H9 (cell line): Measurements from ENCODE around the gene GREB1L. TPM values are rescaled to one million over a fixed set of nuclear protein-coding genes. Genes with fewer than 3 reads are reported as not detected.

Experiments
- DNase-seq: peaks from one replicate; pipeline ENCODE4 v3.0.0-alpha.2; 2017
- H2AFZ ChIP-seq: one replicate; pipeline ENCODE4 v1.6.1; 2013; ENCODE audit warnings: mild to moderate bottlenecking, low read length, control low read depth, moderate library complexity
- H2AK5ac ChIP-seq: 2 replicates; pipeline ENCODE4 v1.6.1; 2013; ENCODE audit warnings: low read length, control low read depth, mixed read lengths; ENCODE audit not compliant: insufficient read length
- H2BK120ac ChIP-seq: one replicate; pipeline ENCODE4 v1.6.1; 2013; ENCODE audit warnings: low read depth, mild to moderate bottlenecking, low read length, control low read depth, inconsistent platforms; ENCODE audit not compliant: poor library complexity, severe bottlenecking
- H2BK12ac ChIP-seq: 2 replicates; pipeline ENCODE4 v1.6.1; 2013; ENCODE audit warnings: low read length, control low read depth, mixed read lengths, low read depth; ENCODE audit not compliant: insufficient read length
- H2BK15ac ChIP-seq: 2 replicates; pipeline ENCODE4 v1.6.1; 2013; ENCODE audit warnings: low read depth, low read length, control low read depth
- H2BK20ac ChIP-seq: one replicate; pipeline ENCODE4 v1.6.1; 2013; ENCODE audit warnings: low read depth, mild to moderate bottlenecking, low read length, control low read depth, inconsistent platforms; ENCODE audit not compliant: poor library complexity, severe bottlenecking
- H2BK5ac ChIP-seq: 2 replicates; pipeline ENCODE4 v1.6.1; 2013; ENCODE audit warnings: low read length, control low read depth, mixed read lengths; ENCODE audit not compliant: insufficient read length
- H3K14ac ChIP-seq: 2 replicates; pipeline ENCODE4 v1.6.1; 2013; ENCODE audit warnings: low read length, control low read depth; ENCODE audit not compliant: insufficient read depth
- H3K18ac ChIP-seq: 2 replicates; pipeline ENCODE4 v1.6.1; 2013; ENCODE audit warnings: low read depth, mild to moderate bottlenecking, mixed read lengths, low read length, control low read depth; ENCODE audit not compliant: insufficient read length
- H3K23ac ChIP-seq: 2 replicates; pipeline ENCODE4 v1.6.1; 2013; ENCODE audit warnings: low read length, control low read depth, mixed read lengths, low read depth; ENCODE audit not compliant: insufficient read length
- H3K23me2 ChIP-seq: 2 replicates; pipeline ENCODE4 v1.6.1; 2013; ENCODE audit warnings: low read depth, mild to moderate bottlenecking, mixed read lengths, low read length, control low read depth; ENCODE audit not compliant: insufficient read length, poor library complexity, severe bottlenecking
- H3K27ac ChIP-seq: 2 replicates; pipeline ENCODE4 v1.5.1; 2013; ENCODE audit warnings: low read length, control low read depth, mixed read lengths, low read depth; ENCODE audit not compliant: insufficient read length
- H3K27me3 ChIP-seq: 2 replicates; pipeline ENCODE4 v1.6.1; 2013; ENCODE audit warnings: low read length, control low read depth, inconsistent platforms; ENCODE audit not compliant: insufficient read depth
- H3K4ac ChIP-seq: 2 replicates; pipeline ENCODE4 v1.6.1; 2013; ENCODE audit warnings: low read depth, mild to moderate bottlenecking, control low read depth, inconsistent platforms, low read length, moderate library complexity
- H3K4me1 ChIP-seq: 2 replicates; pipeline ENCODE4 v1.6.1; 2013; ENCODE audit warnings: low read length, control low read depth, inconsistent platforms; ENCODE audit not compliant: insufficient read depth
- H3K4me2 ChIP-seq: 2 replicates; pipeline ENCODE4 v1.6.1; 2013; ENCODE audit warnings: low read length, control low read depth, mixed read lengths; ENCODE audit not compliant: insufficient read length, insufficient read depth
- H3K56ac ChIP-seq: 2 replicates; pipeline ENCODE4 v1.6.1; 2013; ENCODE audit warnings: low read depth, mild to moderate bottlenecking, mixed read lengths, low read length, control low read depth; ENCODE audit not compliant: insufficient read length
- H3K79me1 ChIP-seq: 2 replicates; pipeline ENCODE4 v1.6.1; 2013; ENCODE audit warnings: low read depth, mild to moderate bottlenecking, moderate library complexity, low read length, control low read depth, inconsistent platforms; ENCODE audit not compliant: insufficient read depth, poor library complexity, severe bottlenecking
- H3K79me2 ChIP-seq: 2 replicates; pipeline ENCODE4 v1.6.1; 2013; ENCODE audit warnings: low read length, control low read depth, inconsistent platforms; ENCODE audit not compliant: insufficient read depth
- H3K9ac ChIP-seq: 2 replicates; pipeline ENCODE4 v1.6.1; 2013; ENCODE audit warnings: low read length, control low read depth, mixed read lengths; ENCODE audit not compliant: insufficient read length; ENCODE audit errors: extremely low read depth
- H3K9me3 ChIP-seq: one replicate; pipeline ENCODE4 v1.6.1; 2013; ENCODE audit warnings: low read depth, low read length, inconsistent platforms; ENCODE audit not compliant: control insufficient read depth
- H3T11ph ChIP-seq: one replicate; pipeline ENCODE4 v1.6.1; 2013; ENCODE audit warnings: mild to moderate bottlenecking, low read length, control low read depth, inconsistent platforms
- H4K20me1 ChIP-seq: one replicate; pipeline ENCODE4 v1.6.1; 2013; ENCODE audit not compliant: control insufficient read depth, insufficient read length, insufficient read depth
- H4K5ac ChIP-seq: 2 replicates; pipeline ENCODE4 v1.6.1; 2013; ENCODE audit warnings: low read depth, mild to moderate bottlenecking, mixed read lengths, low read length, control low read depth; ENCODE audit not compliant: insufficient read length
- H4K8ac ChIP-seq: replicated peaks from 2 replicates; pipeline ENCODE4 v1.6.1; 2013; ENCODE audit warnings: low read length, control low read depth, mixed read lengths, low read depth; ENCODE audit not compliant: insufficient read length
- H4K91ac ChIP-seq: 2 replicates; pipeline ENCODE4 v1.6.1; 2013; ENCODE audit warnings: low read depth, mild to moderate bottlenecking, moderate library complexity, mixed read lengths, low read length, control low read depth; ENCODE audit not compliant: insufficient read length
- H3K27ac Mint-ChIP-seq, 3 experiments: 2 replicates in 2 of 3; 3 replicates in 1 of 3; pipeline ENCODE4 v1.8.0; 2020 to 2021; ENCODE audit warnings: mixed read lengths in 3 of 3, mild to moderate bottlenecking in 1 of 3, moderate library complexity in 1 of 3
- H3K27me3 Mint-ChIP-seq: 2 replicates; pipeline ENCODE4 v1.8.0; 2021; ENCODE audit warnings: low read depth, mild to moderate bottlenecking, moderate library complexity, mixed read lengths
- H3K36me3 Mint-ChIP-seq, 3 experiments: 2 replicates in 2 of 3; 3 replicates in 1 of 3; pipeline ENCODE4 v1.8.0; 2020 to 2021; ENCODE audit warnings: low read depth in 3 of 3, mixed read lengths in 3 of 3; ENCODE audit not compliant: insufficient read depth in 1 of 3
- H3K4me1 Mint-ChIP-seq, 2 experiments: 2 replicates each; pipeline ENCODE4 v1.8.0; 2020; ENCODE audit warnings: mixed read lengths in 2 of 2
- H3K4me3 Mint-ChIP-seq, 2 experiments: 2 replicates in 1 of 2; 3 replicates in 1 of 2; pipeline ENCODE4 v1.8.0; 2020 to 2021; ENCODE audit warnings: mild to moderate bottlenecking in 2 of 2, mixed read lengths in 2 of 2, moderate library complexity in 1 of 2
- H3K9me3 Mint-ChIP-seq, 2 experiments: 2 replicates in 1 of 2; 3 replicates in 1 of 2; pipeline ENCODE4 v1.8.0; 2020; ENCODE audit warnings: mild to moderate bottlenecking in 2 of 2, mixed read lengths in 2 of 2, moderate library complexity in 1 of 2
- WGBS: extraction: QIAGEN DNeasy Blood & Tissue Kit; methylation state at CpG from one replicate; pipeline ENCODE4 v1.1.7; 2013; ENCODE audit warnings: missing lambda C conversion rate, low lambda C conversion rate, mixed read lengths; ENCODE audit not compliant: insufficient read length; ENCODE audit errors: extremely low coverage; 5-methylcytosine and 5-hydroxymethylcytosine counted together
- total RNA-seq: library from RNA; stranded (reverse); gene quantifications from 2 replicates; pipeline ENCODE4 v1.2.1, GENCODE V29; 2021
- TF ChIP-seq, protein P1 (sequence below): fragments of 200-600 bp; sonication (generic); conservative IDR thresholded peaks from 3 replicates; pipeline ENCODE4 v1.8.0; 2021; ENCODE audit warnings: antibody characterized with exemption, mild to moderate bottlenecking

GREB1L gene
- total RNA-seq, 1 experiment from 2014 or later = 2.7 TPM

DNA sequence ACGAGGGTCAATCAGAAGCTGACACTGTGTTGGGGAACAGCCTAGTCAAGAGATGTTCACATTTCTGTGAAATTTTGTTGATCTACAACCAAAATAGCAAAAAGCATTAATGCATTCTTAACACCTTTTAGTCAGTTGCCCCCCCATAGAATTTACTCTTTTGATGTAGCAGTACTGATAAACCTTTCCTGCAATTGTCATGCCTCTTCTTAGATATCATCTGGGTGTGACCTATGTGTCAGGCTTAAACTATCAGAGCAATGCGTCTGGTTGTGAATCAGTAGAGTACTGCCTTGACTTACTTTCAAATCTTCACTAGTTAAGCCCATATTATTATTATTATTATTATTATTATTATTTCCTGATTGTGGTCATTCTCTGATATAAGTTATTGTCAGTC is 61.9 kb downstream of the GREB1L start:
- Histone ChIP-seq H3K79me2 (no peaks in the 10 kb centered on the region), H2BK15ac (no peak overlapping the region), H3K4me2 (no peak overlapping the region), H2BK20ac (no peak overlapping the region), H3K23me2 (no peaks in the 10 kb centered on the region), H4K8ac (no peak overlapping the region), H2AK5ac (no peak overlapping the region), H4K5ac (no peak overlapping the region), H4K91ac (no peak overlapping the region), H3K14ac (no peak overlapping the region), H3K27me3 (no peaks in the 10 kb centered on the region), H4K20me1 (no peaks in the 10 kb centered on the region), H3K23ac (no peak overlapping the region), H3K9me3 (no peaks in the 10 kb centered on the region), H3K9ac (no peak overlapping the region), H3K4me1 (no peaks in the 10 kb centered on the region), H3K27ac (no peak overlapping the region), H2AFZ (no peak overlapping the region), H2BK12ac (no peak overlapping the region), H3T11ph (no peak overlapping the region), H3K4ac (no peak overlapping the region), H3K18ac (no peak overlapping the region), H2BK5ac (no peak overlapping the region), H2BK120ac (no peak overlapping the region), H3K79me1 (no peaks in the 10 kb centered on the region), H3K56ac (no peak overlapping the region)
- H3K9me3 Mint-ChIP-seq = no peaks in the 10 kb centered on the region
- H3K4me3 Mint-ChIP-seq = no peak overlapping the region
- H3K27me3 Mint-ChIP-seq = no peaks in the 10 kb centered on the region; the same call in 1 of the 2 replicates
- H3K27ac Mint-ChIP-seq = no peak overlapping the region
- peaks cover 38 to 57% of the 10 kb centered on the region in 2 experiments for H3K4me1 Mint-ChIP-seq
- no peaks in the 10 kb centered on the region for H3K36me3 Mint-ChIP-seq
- TF ChIP-seq, protein P1, sequence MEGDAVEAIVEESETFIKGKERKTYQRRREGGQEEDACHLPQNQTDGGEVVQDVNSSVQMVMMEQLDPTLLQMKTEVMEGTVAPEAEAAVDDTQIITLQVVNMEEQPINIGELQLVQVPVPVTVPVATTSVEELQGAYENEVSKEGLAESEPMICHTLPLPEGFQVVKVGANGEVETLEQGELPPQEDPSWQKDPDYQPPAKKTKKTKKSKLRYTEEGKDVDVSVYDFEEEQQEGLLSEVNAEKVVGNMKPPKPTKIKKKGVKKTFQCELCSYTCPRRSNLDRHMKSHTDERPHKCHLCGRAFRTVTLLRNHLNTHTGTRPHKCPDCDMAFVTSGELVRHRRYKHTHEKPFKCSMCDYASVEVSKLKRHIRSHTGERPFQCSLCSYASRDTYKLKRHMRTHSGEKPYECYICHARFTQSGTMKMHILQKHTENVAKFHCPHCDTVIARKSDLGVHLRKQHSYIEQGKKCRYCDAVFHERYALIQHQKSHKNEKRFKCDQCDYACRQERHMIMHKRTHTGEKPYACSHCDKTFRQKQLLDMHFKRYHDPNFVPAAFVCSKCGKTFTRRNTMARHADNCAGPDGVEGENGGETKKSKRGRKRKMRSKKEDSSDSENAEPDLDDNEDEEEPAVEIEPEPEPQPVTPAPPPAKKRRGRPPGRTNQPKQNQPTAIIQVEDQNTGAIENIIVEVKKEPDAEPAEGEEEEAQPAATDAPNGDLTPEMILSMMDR = no peak
- DNase-seq = no peak
- no CpG with 5 or more reads among the region's 2 CpGs for WGBS
